Activated effector memory CD4-positive, alpha-beta T cell treated with Interleukin-2 at 50 U/mL for 16 hours (primary cell): ENCODE results near the gene METAP1D.
A peak's percentile ranks its signal among the peaks of the same experiment; 100 is the strongest.

ENCODE experiments used
- DNase-seq: peaks from one replicate; pipeline ENCODE4 v3.0.0-alpha.2; 2020

Gene METAP1D

GRCh38 chr2:172093416-172094293 is 93.9 kb downstream of the METAP1D start:
- DNase-seq = no peak

GRCh38 chr2:172094294-172095145 is 94.8 kb downstream of the METAP1D start:
- DNase-seq = no peak

- peak; percentile 60 for DNase-seq
These were observed 95.6 kb downstream of the METAP1D start for GRCh38 chr2:172095146-172095904.

GRCh38 chr2:172095905-172096625 is 96.3 kb downstream of the METAP1D start:
- no peak for DNase-seq

GRCh38 chr2:172096626-172097547 is 97.1 kb downstream of the METAP1D start:
- DNase-seq = no peak

GRCh38 chr2:172097557-172098131 is 97.9 kb downstream of the METAP1D start:
- no peak for DNase-seq

GRCh38 chr2:172098287-172098649 is 98.5 kb downstream of the METAP1D start:
- DNase-seq = no peak

- no peak for DNase-seq
These were observed 99.1 kb downstream of the METAP1D start for GRCh38 chr2:172098650-172099471.

GRCh38 chr2:172099472-172100079 is 99.8 kb downstream of the METAP1D start:
- no peak for DNase-seq

GRCh38 chr2:172100080-172100934 is 100.6 kb downstream of the METAP1D start:
- no peak for DNase-seq

GRCh38 chr2:172100935-172101820 is 101.4 kb downstream of the METAP1D start:
- DNase-seq = no peak

GRCh38 chr2:172101821-172102390 is 102.2 kb downstream of the METAP1D start:
- DNase-seq = no peak

- DNase-seq = no peak
These were observed 102.9 kb downstream of the METAP1D start, which contains the start of gene DLX2 for GRCh38 chr2:172102391-172103359. TSS of gene DLX2 (minus strand) at chr2:172102900. CDS start at chr2:172102538, 362 bp downstream.

GRCh38 chr2:172103471-172104272 is 103.9 kb downstream of the METAP1D start:
- no peak for DNase-seq
